Measurements from ENCODE around the gene EPHB6. TPM values are rescaled to one million over a fixed set of nuclear protein-coding genes. Genes with fewer than 3 reads are reported as not detected.

EPHB6 gene
- polyA plus RNA-seq, 1 donor from 2014 or later: 25.3 TPM

Other genes starting within 250 kb of the EPHB6 start
- not detected in 2 replicates for gene PRSS1, start 105.6 kb upstream of the EPHB6 start, polyA plus RNA-seq
- not detected in 2 replicates for gene PRSS2, start 84.1 kb upstream of the EPHB6 start, polyA plus RNA-seq
- 0.30 and 0.38 TPM in 2 replicates for gene TRPV6, start 30.7 kb downstream of the EPHB6 start, polyA plus RNA-seq
- 0.52 TPM in 1 of 2 replicates, not detected in the other for gene TRPV5, start 78.7 kb downstream of the EPHB6 start, polyA plus RNA-seq
- not detected in 2 replicates for gene LLCFC1, start 84.4 kb downstream of the EPHB6 start, polyA plus RNA-seq
- 0.96 and 2.2 TPM in 2 replicates for gene KEL, start 107.3 kb downstream of the EPHB6 start, polyA plus RNA-seq
- gene OR9A2, start 172.1 kb downstream of the EPHB6 start, polyA plus RNA-seq: not detected in 2 replicates
- gene OR6V1, start 197.3 kb downstream of the EPHB6 start, polyA plus RNA-seq: not detected in 2 replicates

Data from neural cell (in vitro differentiated cells).